NCI-H69 (cell line): ENCODE measurements around the gene PRSS35.
"Not testable (repeated sequence)": the region's sequence is repeated elsewhere in the genome, so short reads cannot be mapped to it uniquely, and the experiment has no call there.

ENCODE experiments used
- DNase-seq: peaks from one replicate; lab custom pipeline; 2025; lab: John Stamatoyannopoulos, UW

PRSS35 gene

DNA sequence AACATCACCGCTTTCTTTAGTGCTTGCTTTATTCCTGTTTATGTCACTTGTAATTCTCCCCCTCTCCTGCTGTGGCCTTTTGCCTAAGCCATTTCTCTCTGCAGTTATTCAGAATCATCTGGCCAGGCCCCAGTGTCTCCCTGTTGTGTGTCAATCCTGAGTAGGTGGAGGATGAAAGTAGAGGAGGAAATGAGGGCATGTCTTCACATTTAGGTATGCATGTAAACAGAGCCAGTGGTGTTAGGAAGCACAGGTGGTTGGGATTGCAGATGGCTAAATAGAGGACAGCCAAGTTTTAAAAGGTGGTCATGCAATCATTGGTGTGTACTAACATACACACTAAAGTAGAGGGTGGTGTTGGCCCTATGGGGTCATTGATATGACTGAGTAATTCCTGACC lies 5.2 kb downstream of the PRSS35 start:
- peak; percentile 11 for DNase-seq

DNA sequence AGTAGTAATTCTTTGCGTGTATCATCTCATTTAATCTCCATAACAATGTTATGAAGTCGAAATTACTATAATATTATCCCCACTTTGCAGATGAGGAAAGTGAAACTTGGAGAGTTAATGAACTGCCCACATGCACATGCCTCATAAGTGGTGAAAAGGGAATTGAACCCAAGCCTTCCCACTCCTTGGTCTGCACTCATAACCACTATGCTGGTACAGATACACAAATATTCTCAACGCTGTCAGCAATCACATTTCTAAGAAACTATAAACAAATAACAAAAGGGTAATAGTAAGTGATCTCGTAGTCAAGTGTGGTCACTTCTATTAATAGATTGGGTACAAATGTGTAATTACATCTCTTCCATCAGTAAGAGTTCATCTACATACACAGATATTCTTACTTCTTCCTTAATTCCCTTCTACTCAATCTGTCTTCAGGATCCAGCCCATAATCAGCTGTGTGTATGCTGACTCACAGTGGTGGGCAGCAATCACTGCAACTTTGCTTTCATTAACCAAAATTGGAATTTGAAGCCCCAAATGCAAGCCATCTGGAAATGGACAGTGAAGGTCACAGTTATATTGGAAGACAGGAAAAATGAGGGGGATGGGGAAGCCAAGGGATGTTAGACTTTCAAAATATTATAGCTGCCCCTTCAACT lies 6.6 kb downstream of the PRSS35 start:
- DNase-seq: peak; percentile 15

DNA sequence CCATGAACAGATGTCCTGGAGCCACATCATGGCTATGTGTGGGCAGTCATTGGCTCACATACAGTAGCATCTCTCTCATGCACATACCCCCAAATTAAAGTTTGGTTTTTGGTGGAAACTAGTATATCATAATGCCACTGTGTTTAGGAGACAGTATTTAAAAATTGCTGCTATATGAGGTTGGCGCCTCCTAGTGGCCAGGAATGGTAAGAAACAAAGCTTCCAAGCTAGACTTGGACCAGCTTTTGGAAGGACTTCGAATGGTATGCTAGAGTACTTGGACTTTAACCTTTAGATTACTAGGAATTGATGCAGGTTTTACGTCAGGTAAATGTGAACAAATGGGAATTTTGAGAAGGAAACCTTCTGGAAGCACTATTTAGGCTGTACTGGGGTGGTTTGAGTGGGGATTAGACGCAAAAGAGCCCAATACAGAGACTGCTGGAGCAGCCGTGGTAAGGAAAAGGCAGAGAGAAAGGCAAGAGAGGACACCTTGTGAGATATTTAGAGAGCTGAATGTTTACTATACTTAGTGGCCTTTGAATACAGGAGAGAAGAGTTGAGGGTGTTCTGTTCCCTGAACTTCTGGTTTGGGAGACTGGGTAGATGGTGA lies 23.8 kb downstream of the PRSS35 start:
- DNase-seq: peak; percentile 55

DNA sequence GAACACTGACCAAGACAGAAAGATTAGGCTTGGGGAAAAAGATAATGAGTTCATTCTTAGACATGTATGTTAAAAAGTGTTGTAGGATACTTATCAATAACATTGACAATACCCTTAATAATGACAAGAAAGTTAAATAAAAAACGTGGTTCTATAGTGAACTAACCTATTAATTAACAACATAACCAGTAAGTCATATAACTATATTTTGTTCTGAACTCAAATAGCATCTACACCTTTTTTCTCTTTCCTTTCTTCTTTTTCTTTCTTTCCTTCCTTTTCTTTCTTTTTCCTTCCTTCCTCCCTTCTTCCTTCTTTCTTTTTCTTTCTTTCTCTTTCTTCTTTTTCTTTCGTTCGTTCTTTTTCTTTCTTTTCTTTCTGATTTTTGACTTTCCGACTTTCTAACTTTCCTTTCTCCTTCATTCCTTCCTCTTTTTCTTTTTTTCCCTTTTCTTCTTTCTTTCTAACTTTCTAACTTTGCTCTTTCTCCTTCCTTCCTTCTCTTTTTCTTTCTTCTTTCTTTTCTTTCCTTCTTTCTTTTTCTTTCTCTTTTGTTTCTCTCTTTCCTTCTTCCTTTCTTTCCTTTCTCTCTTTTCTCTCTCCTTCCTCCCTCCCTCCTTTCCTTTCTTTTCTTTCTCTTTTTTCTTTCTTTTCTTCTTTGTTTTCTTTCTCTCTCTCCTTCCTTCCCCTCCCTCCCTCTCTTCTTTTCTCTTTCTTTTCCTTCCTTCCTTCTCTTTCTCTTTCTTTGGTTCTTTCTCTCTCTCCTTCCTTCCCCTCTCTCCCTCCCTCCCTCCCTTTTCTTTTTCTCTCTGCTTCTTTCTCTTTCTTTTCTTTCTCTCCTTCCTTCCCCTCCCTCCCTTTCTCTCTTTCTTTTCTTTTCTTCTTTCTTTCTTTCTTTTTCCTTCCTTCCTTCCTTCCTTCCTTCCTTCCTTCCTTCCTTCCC lies 24.6 kb downstream of the PRSS35 start:
- DNase-seq: no peak

DNA sequence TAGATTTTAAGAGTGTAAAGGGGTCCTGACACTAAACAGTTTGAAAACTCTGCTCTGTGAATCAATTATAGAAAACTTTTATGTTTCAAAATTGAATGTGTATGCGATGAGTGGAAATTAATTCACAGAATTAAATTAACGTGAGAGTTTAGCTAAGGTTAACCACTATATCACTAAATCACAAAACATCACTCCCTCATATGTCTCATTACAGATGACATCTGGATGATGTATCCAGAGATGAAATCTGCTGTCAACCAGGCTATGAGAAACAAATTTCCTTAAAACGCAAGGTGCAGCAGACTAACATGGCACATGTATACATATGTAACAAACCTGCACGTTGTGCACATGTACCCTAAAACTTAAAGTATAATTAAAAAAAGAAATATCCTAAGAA lies 27.3 kb downstream of the PRSS35 start:
- DNase-seq: no peak

DNA sequence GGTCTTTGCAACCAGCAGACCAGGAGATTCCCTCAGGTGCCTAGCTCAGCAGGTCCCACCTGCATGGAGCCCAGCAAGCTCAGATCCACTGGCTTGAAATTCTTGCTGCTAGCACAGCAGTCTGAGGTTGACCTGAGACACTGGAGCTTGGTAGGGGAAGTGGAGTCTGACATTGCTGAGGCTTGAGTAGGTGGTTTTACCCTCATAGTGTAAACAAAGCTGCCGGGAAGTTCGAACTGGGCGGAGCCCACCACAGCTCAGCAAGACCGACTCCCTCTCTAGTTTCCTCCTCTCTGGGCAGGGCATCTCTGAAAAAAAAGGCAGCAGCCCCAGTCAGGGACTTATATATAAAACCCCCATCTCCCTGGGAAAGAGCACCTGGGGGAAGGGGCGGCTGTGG lies 34.3 kb downstream of the PRSS35 start:
- no peak for DNase-seq

DNA sequence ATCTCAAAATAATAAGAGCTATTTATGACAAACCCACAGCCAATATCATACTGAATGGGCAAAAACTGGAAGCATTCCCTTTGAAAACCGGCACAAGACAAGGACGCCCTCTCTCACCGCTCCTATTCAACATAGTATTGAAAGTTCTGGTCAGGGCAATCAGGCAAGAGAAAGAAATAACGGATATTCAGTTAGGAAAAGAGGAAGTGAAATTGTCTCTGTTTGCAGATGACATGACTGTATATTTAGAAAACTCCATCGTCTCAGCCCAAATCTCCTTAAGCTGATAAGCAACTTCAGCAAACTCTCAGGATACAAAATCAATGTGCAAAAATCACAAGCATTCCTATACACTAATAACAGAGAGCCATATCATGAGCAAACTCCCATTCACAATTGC lies 38.1 kb downstream of the PRSS35 start:
- DNase-seq: not testable (repeated sequence)

DNA sequence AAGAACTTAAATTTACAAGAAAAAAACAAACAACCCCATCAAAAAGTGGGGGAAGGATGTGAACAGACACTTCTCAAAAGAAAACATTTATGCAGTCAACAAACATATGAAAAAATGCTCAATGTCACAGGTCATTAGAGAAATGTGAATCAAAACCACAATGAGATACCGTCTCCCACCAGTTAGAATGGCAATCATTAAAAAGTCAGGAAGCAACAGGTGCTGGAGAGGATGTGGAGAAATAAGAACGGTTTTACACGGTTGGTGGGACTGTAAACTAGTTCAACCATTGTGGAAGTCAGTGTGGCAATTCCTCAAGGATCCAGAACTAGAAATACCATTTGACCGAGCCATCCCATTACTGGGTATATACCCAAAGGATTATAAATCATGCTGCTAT lies 39.4 kb downstream of the PRSS35 start:
- DNase-seq: not testable (repeated sequence)

DNA sequence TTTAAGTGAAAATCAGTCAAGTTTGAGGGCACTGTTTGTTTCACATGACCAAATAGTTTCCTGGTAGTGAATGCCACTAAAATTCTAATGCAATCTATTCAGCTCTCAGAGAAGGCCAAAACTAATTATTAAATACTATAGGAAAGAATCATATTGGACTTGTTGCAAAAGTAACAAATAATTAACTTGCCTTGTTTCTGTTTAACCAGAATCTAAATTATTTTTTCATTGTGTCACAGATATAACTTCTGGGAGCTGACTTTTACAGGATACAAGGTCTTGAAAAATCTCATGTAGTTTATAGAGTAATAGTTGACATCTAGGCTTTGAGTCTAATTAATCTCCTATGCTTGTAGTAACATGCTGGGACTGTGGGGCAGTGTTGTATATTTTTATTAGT lies 44.5 kb downstream of the PRSS35 start:
- no peak for DNase-seq

DNA sequence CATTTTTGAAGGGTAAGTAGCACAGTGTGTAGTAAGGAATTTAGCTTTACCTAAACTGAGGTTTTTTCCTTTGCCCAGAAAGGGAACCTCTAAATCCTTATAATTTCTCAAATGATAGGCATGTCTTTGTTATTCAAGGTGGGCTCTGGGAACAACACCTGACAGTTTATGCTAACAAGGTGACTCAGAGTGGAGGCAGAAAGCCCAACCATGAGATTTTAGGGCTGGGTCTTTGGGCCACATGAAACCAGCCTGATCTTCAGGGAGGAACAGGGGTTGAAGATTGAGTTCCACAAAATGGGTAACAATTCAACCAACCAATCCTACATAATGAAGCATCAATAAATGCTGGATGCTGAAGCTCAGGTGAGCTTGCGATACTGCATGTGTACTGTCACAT lies 46.6 kb downstream of the PRSS35 start:
- DNase-seq: no peak

DNA sequence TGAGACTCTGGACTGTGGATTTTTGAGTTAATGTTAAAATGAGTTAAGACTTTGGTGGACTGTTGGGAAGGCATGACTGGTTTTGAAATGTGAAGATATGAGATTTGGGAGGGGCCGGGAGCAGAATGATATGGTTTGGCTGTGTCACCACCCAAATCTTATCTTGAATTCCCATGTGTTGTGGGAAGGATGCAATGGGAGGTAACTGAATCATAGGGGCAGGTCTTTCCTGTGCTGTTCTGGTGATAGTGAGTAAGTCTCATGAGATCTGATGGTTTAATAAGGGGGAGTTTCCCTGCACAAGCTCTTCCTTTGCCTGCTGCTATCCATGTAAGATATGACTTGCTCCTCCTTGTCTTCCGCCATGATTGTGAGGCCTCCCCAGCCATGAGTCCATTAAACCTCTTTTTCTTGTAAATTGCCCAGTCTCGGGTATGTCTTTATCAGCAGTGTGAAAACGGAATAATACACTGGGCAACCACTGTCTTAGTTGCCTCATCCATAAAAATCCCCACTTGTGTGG lies 59.4 kb downstream of the PRSS35 start:
- DNase-seq: not testable (repeated sequence)

DNA sequence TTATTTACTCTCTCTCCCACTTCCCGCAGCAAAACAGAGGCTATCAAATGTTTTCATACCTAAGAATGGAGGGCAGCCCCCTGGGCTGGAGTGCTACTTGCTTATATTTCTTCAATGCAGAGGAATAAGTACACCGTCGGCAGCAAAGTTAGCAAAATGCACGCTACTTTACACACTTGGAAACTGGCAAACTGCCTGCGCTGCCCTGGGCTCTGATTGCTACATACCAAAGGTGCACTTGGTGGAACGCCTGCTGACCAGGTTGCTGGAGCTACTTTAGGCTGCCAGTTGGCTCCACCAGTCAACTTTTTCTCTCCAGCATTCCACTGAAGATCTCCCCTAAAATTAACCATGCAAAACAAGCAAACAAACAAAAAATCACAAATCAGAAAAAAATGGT lies 62.4 kb downstream of the PRSS35 start:
- DNase-seq: no peak
